ENCODE results near the gene ARHGEF10L.

ARHGEF10L gene

DNA sequence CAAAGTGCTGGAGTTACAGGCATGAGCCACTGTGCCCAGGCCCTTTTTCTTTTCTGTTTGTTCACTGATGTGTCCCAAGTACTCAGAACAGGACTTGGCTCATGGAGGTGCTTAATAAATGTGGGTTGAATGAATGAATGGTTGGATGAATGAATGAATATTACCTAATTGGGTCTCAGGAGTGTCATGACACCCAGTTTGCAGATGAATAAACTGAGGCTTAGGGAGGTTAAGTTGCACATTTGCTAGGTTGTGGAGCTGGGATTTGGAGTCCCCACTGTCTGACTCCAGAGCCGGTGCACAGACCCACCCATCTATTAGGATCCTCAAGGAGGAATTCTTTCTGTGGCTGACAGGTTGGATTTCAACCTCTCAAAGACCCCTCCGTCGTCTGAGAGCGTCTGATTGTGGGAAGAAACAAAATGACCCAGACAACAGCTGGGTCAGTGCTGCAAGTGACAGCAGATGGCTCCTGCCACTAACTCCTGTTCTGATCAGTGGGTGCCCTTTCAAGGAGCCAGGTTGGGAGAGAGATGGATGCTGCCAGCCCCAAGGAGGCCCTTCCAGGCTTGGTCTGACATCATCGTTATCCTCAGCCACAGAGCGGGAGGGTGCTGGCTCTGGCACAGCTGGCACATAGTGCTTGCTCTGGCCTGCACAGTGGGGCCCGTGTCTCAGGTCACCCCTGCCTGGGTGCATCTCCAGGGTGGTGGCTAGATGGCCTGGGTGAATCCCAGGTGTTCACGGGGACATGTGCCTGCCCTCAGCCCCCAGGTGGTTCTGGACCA, 24.2 kb downstream of the ARHGEF10L start:
- ChIA-PET POLR2A (no interaction called here), CTCF (interaction anchor here (1.6 to 1.8 kb wide), 2 partner anchors 10 to 43 kb away, joined by 4 to 5 read pairs; no protein-coding TSS in a partner anchor)
- TF ChIP-seq, protein P1, sequence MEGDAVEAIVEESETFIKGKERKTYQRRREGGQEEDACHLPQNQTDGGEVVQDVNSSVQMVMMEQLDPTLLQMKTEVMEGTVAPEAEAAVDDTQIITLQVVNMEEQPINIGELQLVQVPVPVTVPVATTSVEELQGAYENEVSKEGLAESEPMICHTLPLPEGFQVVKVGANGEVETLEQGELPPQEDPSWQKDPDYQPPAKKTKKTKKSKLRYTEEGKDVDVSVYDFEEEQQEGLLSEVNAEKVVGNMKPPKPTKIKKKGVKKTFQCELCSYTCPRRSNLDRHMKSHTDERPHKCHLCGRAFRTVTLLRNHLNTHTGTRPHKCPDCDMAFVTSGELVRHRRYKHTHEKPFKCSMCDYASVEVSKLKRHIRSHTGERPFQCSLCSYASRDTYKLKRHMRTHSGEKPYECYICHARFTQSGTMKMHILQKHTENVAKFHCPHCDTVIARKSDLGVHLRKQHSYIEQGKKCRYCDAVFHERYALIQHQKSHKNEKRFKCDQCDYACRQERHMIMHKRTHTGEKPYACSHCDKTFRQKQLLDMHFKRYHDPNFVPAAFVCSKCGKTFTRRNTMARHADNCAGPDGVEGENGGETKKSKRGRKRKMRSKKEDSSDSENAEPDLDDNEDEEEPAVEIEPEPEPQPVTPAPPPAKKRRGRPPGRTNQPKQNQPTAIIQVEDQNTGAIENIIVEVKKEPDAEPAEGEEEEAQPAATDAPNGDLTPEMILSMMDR (IDR thresholded peaks at IDR 0.05; ENCODE audit: insufficient read depth, low read length, missing control alignments), result no peak
- DNase-seq (ENCODE audit: low read depth, low spot score), result no peak
- H3K4me3 ChIP-seq (ENCODE audit: low read depth, low read length), result no peak overlapping the region

DNA sequence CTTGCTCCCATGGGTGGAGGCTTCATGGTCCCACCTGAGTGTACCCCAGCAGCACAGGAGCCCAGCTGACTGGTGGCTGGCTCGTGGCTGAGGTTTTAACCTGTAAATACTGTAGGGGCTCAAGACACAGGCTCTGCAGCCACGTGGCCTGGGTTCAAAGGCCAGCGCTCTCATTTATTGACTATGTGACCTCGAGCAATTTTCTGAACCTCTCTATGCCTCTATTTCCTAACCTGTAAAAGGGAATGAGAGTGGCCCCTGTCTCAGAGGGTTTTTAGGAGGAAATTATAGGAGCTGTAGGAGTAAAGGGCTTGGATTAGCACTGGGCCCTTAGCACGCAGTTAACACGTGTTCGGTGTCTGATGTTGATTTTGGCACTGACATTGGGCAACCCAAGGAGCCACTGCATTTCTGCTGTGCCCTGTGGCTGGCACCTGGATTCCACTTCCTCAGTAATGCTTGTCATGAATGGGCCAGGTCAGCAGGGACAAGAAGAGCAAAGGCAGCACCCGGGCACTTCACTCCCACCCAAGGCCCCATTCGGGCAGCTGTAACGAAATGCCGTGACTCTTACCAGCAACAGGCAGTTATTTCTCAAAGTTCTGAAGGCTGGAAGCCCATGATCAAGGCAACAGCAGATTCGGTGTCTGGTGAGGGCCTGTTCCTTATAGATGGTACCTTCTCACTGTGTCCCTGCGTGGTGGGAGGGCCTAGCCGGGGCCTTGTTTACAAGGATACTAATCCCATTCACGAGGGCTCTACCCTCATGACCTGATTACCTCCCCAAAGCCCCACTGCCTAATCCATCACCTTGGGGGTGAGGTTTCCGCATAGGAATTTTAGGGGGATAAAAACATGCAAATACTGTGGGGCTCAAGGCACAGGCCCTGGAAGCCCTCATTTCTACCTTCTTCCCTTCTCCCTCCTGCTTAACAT, 25.2 kb downstream of the ARHGEF10L start:
- ChIA-PET POLR2A (no interaction called here), CTCF (interaction anchor here (1.6 to 1.8 kb wide), 2 partner anchors 11 to 42 kb away, joined by 4 to 5 read pairs; no protein-coding TSS in a partner anchor)

GRCh38 chr1:17565461-17566252, 26.2 kb downstream of the ARHGEF10L start:
- no peak overlapping the region for H3K4me3 ChIP-seq (ENCODE audit: low read depth, low read length)
- TF ChIP-seq, protein P1 (IDR thresholded peaks at IDR 0.05; ENCODE audit: insufficient read depth, low read length, missing control alignments), result no peak
- CTCF ChIA-PET, result no interaction called here
- POLR2A ChIA-PET, result no interaction called here
- no peak for DNase-seq (ENCODE audit: low read depth, low spot score)

More for the DNA sequence above, 25.2 kb downstream of the ARHGEF10L start:
- no peak overlapping the region for H3K4me3 ChIP-seq (ENCODE audit: low read depth, low read length)
- DNase-seq (ENCODE audit: low read depth, low spot score), result no peak
- TF ChIP-seq, protein P1 (IDR thresholded peaks at IDR 0.05; ENCODE audit: insufficient read depth, low read length, missing control alignments), result no peak

GRCh38 chr1:17566417-17566816, 26.9 kb downstream of the ARHGEF10L start:
- POLR2A ChIA-PET, result no interaction called here
- TF ChIP-seq, protein P1 (IDR thresholded peaks at IDR 0.05; ENCODE audit: insufficient read depth, low read length, missing control alignments), result no peak
- no peak overlapping the region for H3K4me3 ChIP-seq (ENCODE audit: low read depth, low read length)
- DNase-seq (ENCODE audit: low read depth, low spot score), result no peak
- CTCF ChIA-PET, result no interaction called here

DNA sequence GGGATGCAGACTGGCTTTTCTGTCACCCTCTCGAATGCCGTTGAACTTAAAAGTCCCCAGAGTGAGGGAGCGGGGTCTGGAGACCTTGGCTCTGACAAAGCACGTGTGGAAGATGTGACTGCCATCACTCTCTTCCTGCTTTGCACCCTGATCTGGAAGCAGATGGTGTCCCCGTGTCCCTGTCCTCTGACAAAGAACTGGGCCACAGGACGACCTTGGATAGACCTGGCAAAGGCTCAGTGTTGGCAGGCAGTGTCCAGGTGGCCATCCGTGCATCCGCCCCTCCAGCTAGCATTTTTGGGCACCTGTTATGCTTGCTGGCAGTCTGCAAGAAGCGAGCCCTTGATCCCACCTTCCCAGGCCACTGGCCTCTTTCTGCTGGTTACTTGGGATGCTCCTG, 27.4 kb downstream of the ARHGEF10L start:
- ChIA-PET POLR2A (no interaction called here), CTCF (interaction anchor here (1.1 to 1.4 kb wide), 2 partner anchors 64 to 87 kb away, joined by 3 read pairs; no protein-coding TSS in a partner anchor)
- DNase-seq (ENCODE audit: low read depth, low spot score), result no peak
- no peak overlapping the region for H3K4me3 ChIP-seq (ENCODE audit: low read depth, low read length)
- TF ChIP-seq, protein P1 (IDR thresholded peaks at IDR 0.05; ENCODE audit: insufficient read depth, low read length, missing control alignments), result no peak

All from AG04449 (cell line).